Upper lobe of left lung (tissue), 4 donors: ENCODE measurements around the gene FBXO34.

Experiments used
- CTCF ChIP-seq, 6 experiments: fragments of 450-650 bp in 4 of 6; fragments of 200-600 bp in 2 of 6; sonication (generic) in 2 of 6; IDR thresholded peaks; one replicate each; pipeline ENCODE4 v1.5.1; 2016 to 2019; ENCODE audit warnings: antibody characterized with exemption in 6 of 6
- EP300 ChIP-seq, 4 donors: sonication (generic); formaldehyde crosslinking; IDR thresholded peaks; one replicate each; pipeline ENCODE4 v1.5.1; 2017; ENCODE audit warnings: antibody characterized with exemption in 4 of 4, control low read depth in 2 of 4
- POLR2A ChIP-seq, 4 donors: fragments of 450-650 bp; IDR thresholded peaks; one replicate each; pipeline ENCODE4 v1.5.1; 2016 to 2017; ENCODE audit warnings: antibody characterized with exemption in 4 of 4, mild to moderate bottlenecking in 2 of 4

DNA sequence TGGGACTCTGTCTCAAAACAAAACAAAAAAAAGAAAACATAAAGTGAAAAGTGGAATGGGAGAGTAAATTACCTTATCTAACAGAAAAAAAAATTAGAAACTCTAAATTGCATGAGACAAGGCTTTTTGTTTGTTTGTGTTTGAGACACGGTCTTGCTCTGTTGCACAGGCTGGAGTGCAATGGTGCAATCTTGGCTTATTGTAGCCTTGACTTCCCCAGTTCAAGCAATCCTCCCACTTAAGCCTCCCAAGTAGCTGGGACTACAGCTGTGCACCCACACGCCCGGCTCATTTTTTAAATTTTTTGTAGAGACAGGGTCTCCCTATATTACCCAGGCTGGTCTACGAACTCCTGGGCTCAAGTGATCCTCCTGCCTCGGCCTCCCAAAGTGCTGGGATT lies 17.9 kb upstream of the FBXO34 start:
- TF ChIP-seq CTCF (IDR thresholded peaks at IDR 0.05) (no peak), POLR2A (IDR thresholded peaks at IDR 0.05) (no peak), EP300 (IDR thresholded peaks at IDR 0.05) (no peak)
